Nephron (organoid): ENCODE data around the gene ZNF425.

ENCODE experiments used
- H3K27ac Mint-ChIP-seq, 3 experiments: 2 replicates each; pipeline ENCODE4 v1.8.0; 2020; ENCODE audit warnings: mixed read lengths in 3 of 3, mild to moderate bottlenecking in 2 of 3, moderate library complexity in 1 of 3
- H3K27me3 Mint-ChIP-seq: 2 replicates; pipeline ENCODE4 v1.8.0; 2021; ENCODE audit warnings: low read depth, mild to moderate bottlenecking, moderate library complexity, mixed read lengths
- H3K36me3 Mint-ChIP-seq: 2 replicates; pipeline ENCODE4 v1.8.0; 2020; ENCODE audit warnings: low read depth, mixed read lengths
- H3K4me1 Mint-ChIP-seq: 2 replicates; pipeline ENCODE4 v1.8.0; 2020; ENCODE audit warnings: mixed read lengths
- H3K4me3 Mint-ChIP-seq, 3 experiments: 2 replicates each; pipeline ENCODE4 v1.8.0; 2020; ENCODE audit warnings: mild to moderate bottlenecking in 3 of 3, mixed read lengths in 3 of 3, moderate library complexity in 2 of 3
- H3K9me3 Mint-ChIP-seq: 2 replicates; pipeline ENCODE4 v1.8.0; 2020; ENCODE audit warnings: mixed read lengths
- TF ChIP-seq, protein P1 (sequence below), 3 experiments: fragments of 200-600 bp; sonication (generic); IDR thresholded peaks; one replicate each; pipeline ENCODE4 v1.5.0; 2021; ENCODE audit warnings: antibody characterized with exemption in 3 of 3; ENCODE audit not compliant: unreplicated experiment in 3 of 3

ZNF425 gene

GRCh38 chr7:149077594-149077993 lies 48.5 kb downstream of the ZNF425 start:
- Mint-ChIP-seq H3K4me1 (no peaks in the 10 kb centered on the region), H3K9me3 (peaks cover 3% of the 10 kb centered on the region), H3K27me3 (no peaks in the 10 kb centered on the region), H3K27ac (no peak overlapping the region), H3K36me3 (peaks cover 59% of the 10 kb centered on the region), H3K4me3 (no peak overlapping the region)
- TF ChIP-seq, protein P1, sequence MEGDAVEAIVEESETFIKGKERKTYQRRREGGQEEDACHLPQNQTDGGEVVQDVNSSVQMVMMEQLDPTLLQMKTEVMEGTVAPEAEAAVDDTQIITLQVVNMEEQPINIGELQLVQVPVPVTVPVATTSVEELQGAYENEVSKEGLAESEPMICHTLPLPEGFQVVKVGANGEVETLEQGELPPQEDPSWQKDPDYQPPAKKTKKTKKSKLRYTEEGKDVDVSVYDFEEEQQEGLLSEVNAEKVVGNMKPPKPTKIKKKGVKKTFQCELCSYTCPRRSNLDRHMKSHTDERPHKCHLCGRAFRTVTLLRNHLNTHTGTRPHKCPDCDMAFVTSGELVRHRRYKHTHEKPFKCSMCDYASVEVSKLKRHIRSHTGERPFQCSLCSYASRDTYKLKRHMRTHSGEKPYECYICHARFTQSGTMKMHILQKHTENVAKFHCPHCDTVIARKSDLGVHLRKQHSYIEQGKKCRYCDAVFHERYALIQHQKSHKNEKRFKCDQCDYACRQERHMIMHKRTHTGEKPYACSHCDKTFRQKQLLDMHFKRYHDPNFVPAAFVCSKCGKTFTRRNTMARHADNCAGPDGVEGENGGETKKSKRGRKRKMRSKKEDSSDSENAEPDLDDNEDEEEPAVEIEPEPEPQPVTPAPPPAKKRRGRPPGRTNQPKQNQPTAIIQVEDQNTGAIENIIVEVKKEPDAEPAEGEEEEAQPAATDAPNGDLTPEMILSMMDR (IDR thresholded peaks at IDR 0.05; ENCODE audit: unreplicated experiment in 3 of 3) = no peak

DNA sequence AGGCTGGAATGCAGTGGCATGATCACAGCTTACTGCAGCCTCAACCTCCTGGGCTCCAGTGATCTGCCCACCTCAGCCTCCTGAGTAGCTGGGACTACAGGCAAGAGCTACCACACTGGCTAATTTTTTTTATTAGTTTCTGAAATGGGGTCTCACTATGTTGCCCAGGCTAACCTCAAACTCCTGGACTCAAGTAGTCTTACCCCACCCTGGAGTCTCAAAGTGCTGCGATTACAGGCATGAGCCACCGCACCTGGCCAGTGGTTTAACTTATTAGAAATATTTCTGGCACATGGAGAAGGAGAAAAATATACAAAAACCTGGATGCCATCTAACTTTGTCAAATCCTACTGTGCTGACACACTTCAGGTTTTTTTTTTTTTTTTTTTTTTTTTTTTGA lies 50.8 kb downstream of the ZNF425 start:
- no peaks in the 10 kb centered on the region for H3K9me3 Mint-ChIP-seq
- TF ChIP-seq, protein P1 (IDR thresholded peaks at IDR 0.05; ENCODE audit: unreplicated experiment in 3 of 3) = no peak
- H3K4me1 Mint-ChIP-seq = no peaks in the 10 kb centered on the region
- H3K27ac Mint-ChIP-seq = no peak overlapping the region
- no peaks in the 10 kb centered on the region for H3K27me3 Mint-ChIP-seq
- H3K4me3 Mint-ChIP-seq = no peak overlapping the region
- H3K36me3 Mint-ChIP-seq = peaks cover 62% of the 10 kb centered on the region

- H3K27ac Mint-ChIP-seq = no peak overlapping the region
- no peaks in the 10 kb centered on the region for H3K4me1 Mint-ChIP-seq
- TF ChIP-seq, protein P1 (IDR thresholded peaks at IDR 0.05; ENCODE audit: unreplicated experiment in 3 of 3) = no peak
- H3K36me3 Mint-ChIP-seq = peaks cover 61% of the 10 kb centered on the region
- H3K27me3 Mint-ChIP-seq = no peaks in the 10 kb centered on the region
- H3K9me3 Mint-ChIP-seq = no peaks in the 10 kb centered on the region
- no peak overlapping the region for H3K4me3 Mint-ChIP-seq
These were observed 51.8 kb downstream of the ZNF425 start for GRCh38 chr7:149074116-149074885.

- Mint-ChIP-seq H3K36me3 (peaks cover 52% of the 10 kb centered on the region), H3K4me1 (no peaks in the 10 kb centered on the region)
- TF ChIP-seq, protein P1 (IDR thresholded peaks at IDR 0.05; ENCODE audit: unreplicated experiment in 3 of 3) = no peak
These were observed 53.7 kb downstream of the ZNF425 start for GRCh38 chr7:149072438-149072775.

GRCh38 chr7:149071641-149072437 lies 54.3 kb downstream of the ZNF425 start:
- Mint-ChIP-seq H3K9me3 (no peaks in the 10 kb centered on the region), H3K27ac (no peak overlapping the region), H3K4me1 (no peaks in the 10 kb centered on the region), H3K27me3 (no peaks in the 10 kb centered on the region), H3K36me3 (peaks cover 47% of the 10 kb centered on the region), H3K4me3 (no peak overlapping the region)
- TF ChIP-seq, protein P1 (IDR thresholded peaks at IDR 0.05; ENCODE audit: unreplicated experiment in 3 of 3) = peak in 1 of 3 experiments; percentile 29

More at GRCh38 chr7:149072438-149072775, 53.7 kb downstream of the ZNF425 start:
- no peaks in the 10 kb centered on the region for H3K9me3 Mint-ChIP-seq
- H3K27ac Mint-ChIP-seq = no peak overlapping the region
- no peak overlapping the region for H3K4me3 Mint-ChIP-seq
- no peaks in the 10 kb centered on the region for H3K27me3 Mint-ChIP-seq
